Heart left ventricle (tissue), 13 donors: Measurements from ENCODE around the gene COX6B2.

Experiments used
- CTCF ChIP-seq, 12 donors: fragments of 200-600 bp; sonication (generic) in 4 of 12; IDR thresholded peaks; one replicate each; pipeline versions ENCODE4 v1.5.0 to v1.8.0; 2018 to 2022; ENCODE audit warnings: antibody characterized with exemption in 12 of 12, mild to moderate bottlenecking in 5 of 12
- POLR2A ChIP-seq, 2 donors: fragments of 450-650 bp; IDR thresholded peaks; one replicate each; pipeline ENCODE4 v1.6.1; 2017; ENCODE audit warnings: antibody characterized with exemption in 2 of 2, mild to moderate bottlenecking in 2 of 2, moderate library complexity in 2 of 2
- donor health status: ischemic (EF 13 %, LVEDD 7.1; RV severe dilation, severe dysfunction).
- donor health status: DM: no; HTN: yes; CAD: no.
- donor health status: DM: no; HTN: no; CAD: no.
- donor health status: ischemic (EF 25% LVEDD 6.9; RV normal size, moderate dysfunction).
- donor health status: ischemic (EF 25% LVEDD 5.7; RV mildly dilated, moderate dysfunction).
- donor health status: ischemic (EF 35%, LVEDD 5.7; RV mildly dilated, moderate dysfunction).
- donor health status: nonischemic (EF 11% LVEDD 7.7; RV severe dilation, severe dysfunction).
- donor health status: DM: yes; HTN: yes; CAD: no.
- donor health status: PGD.
- donor health status: ischemic (EF 29% LVEDD 5.4; RV normal size, mild dysfunction).
- donor health status: nonischemic (EF 23%, LVEDD 6.1; RV moderate dilation, normal function).

GRCh38 chr19:55341171-55341588 lies 13.3 kb downstream of the COX6B2 start:
- TF ChIP-seq CTCF (IDR thresholded peaks at IDR 0.05): no peak
- TF ChIP-seq POLR2A (IDR thresholded peaks at IDR 0.05): no peak
